Measurements from ENCODE around the gene PAN2.
"Not testable (repeated sequence)": the region's sequence is repeated elsewhere in the genome, so short reads cannot be mapped to it uniquely, and the experiment has no call there.

PAN2 gene

GRCh38 chr12:56307221-56307965, 26.4 kb downstream of the PAN2 start:
- no peak for DNase-seq

- DNase-seq: no peak
Measured at GRCh38 chr12:56304872-56305590, 28.8 kb downstream of the PAN2 start.

- no peak for DNase-seq
Measured at GRCh38 chr12:56304276-56304675, 29.5 kb downstream of the PAN2 start.

GRCh38 chr12:56300644-56301464, 32.9 kb downstream of the PAN2 start:
- DNase-seq: no peak

- peak; percentile 97 for DNase-seq
Measured at GRCh38 chr12:56299853-56300643, 33.8 kb downstream of the PAN2 start, which contains the start of gene CS. Gene CS, minus strand, starts transcription at chr12:56300330. Its CDS starts 129 bp downstream, at chr12:56300201.

GRCh38 chr12:56299308-56299852, 34.4 kb downstream of the PAN2 start:
- DNase-seq: peak; percentile 19

GRCh38 chr12:56298828-56299227, 35.0 kb downstream of the PAN2 start:
- DNase-seq: no peak

- no peak for DNase-seq
Measured at GRCh38 chr12:56297400-56297799, 36.4 kb downstream of the PAN2 start.

- DNase-seq: no peak
Measured at GRCh38 chr12:56296295-56296694, 37.5 kb downstream of the PAN2 start.

GRCh38 chr12:56293795-56294194, 40.0 kb downstream of the PAN2 start:
- no peak for DNase-seq

GRCh38 chr12:56288705-56289387, 45.0 kb downstream of the PAN2 start:
- DNase-seq: no peak

- no peak for DNase-seq
Measured at GRCh38 chr12:56286044-56286830, 47.6 kb downstream of the PAN2 start.

GRCh38 chr12:56284263-56284662, 49.5 kb downstream of the PAN2 start:
- not testable (repeated sequence) for DNase-seq

GRCh38 chr12:56282579-56282978, 51.2 kb downstream of the PAN2 start:
- DNase-seq: no peak

GRCh38 chr12:56282030-56282429, 51.8 kb downstream of the PAN2 start:
- DNase-seq: no peak

- DNase-seq: no peak
Measured at GRCh38 chr12:56280849-56281248, 53.0 kb downstream of the PAN2 start.

- no peak for DNase-seq
Measured at GRCh38 chr12:56278905-56279304, 54.9 kb downstream of the PAN2 start.

GRCh38 chr12:56274299-56274698, 59.5 kb downstream of the PAN2 start:
- no peak for DNase-seq

- DNase-seq: not testable (repeated sequence)
Measured at GRCh38 chr12:56272468-56272867, 61.3 kb downstream of the PAN2 start.

- DNase-seq: no peak
Measured at GRCh38 chr12:56271031-56271430, 62.8 kb downstream of the PAN2 start.

Data from effector CD8-positive, alpha-beta T cell (primary cell).